Glomerular endothelial cell (primary cell): ENCODE results near the gene TMEM116. TPM values are rescaled to one million over a fixed set of nuclear protein-coding genes. Genes with fewer than 3 reads are reported as not detected.

Experiments
- DNase-seq: peaks from one replicate; pipeline ENCODE4 v3.0.0-alpha.2; 2011; ENCODE audit warnings: low read depth, low spot score; ENCODE audit errors: extremely low read depth
- total RNA-seq: library from RNA; depleted of rRNA; stranded (reverse); fragments of >200 nt; gene quantifications from 2 replicates; pipeline ENCODE4 v1.2.3, GENCODE V29; 2015

TMEM116 gene
- total RNA-seq, 1 donor from 2014 or later = 3.6 TPM

GRCh38 chr12:111905502-111905901, 107.5 kb downstream of the TMEM116 start:
- no peak for DNase-seq

GRCh38 chr12:111904446-111904975, 108.5 kb downstream of the TMEM116 start:
- DNase-seq = no peak

- no peak for DNase-seq
Measured at GRCh38 chr12:111901182-111901581, 111.8 kb downstream of the TMEM116 start.

GRCh38 chr12:111894556-111894955, 118.4 kb downstream of the TMEM116 start:
- no peak for DNase-seq

GRCh38 chr12:111893287-111893686, 119.7 kb downstream of the TMEM116 start:
- DNase-seq = no peak

- no peak for DNase-seq
Measured at GRCh38 chr12:111887926-111888745, 124.8 kb downstream of the TMEM116 start.

GRCh38 chr12:111886662-111887545, 126.1 kb downstream of the TMEM116 start:
- DNase-seq = no peak

GRCh38 chr12:111881716-111882115, 131.2 kb downstream of the TMEM116 start:
- no peak for DNase-seq

Other genes with a start within 250 kb of the TMEM116 start
- gene ALDH2, start 246.2 kb downstream of the TMEM116 start, total RNA-seq = 40.3 and 69.5 TPM in 2 replicates
- 32.7 and 40.4 TPM in 2 replicates for gene MAPKAPK5, start 170.9 kb downstream of the TMEM116 start, total RNA-seq
- gene ERP29, start 261 bp upstream of the TMEM116 start, total RNA-seq = 56.3 and 57.6 TPM in 2 replicates
- 11.9 and 18.5 TPM in 2 replicates for gene NAA25, start 95.6 kb upstream of the TMEM116 start, total RNA-seq
- 29.5 and 33.4 TPM in 2 replicates for gene TRAFD1, start 112.4 kb upstream of the TMEM116 start, total RNA-seq